HG02970 (cell line): Measurements from ENCODE around the gene NELFE.
"Not testable (repeated sequence)": the region's sequence is repeated elsewhere in the genome, so short reads cannot be mapped to it uniquely, and the experiment has no call there.

ENCODE experiments used
- ATAC-seq: cut with Tn5 transposase; IDR thresholded peaks from one replicate; pipeline ENCODE4 v1.9.1; 2021; ENCODE audit warnings: mild to moderate bottlenecking, moderate library complexity, moderate number of reproducible peaks; ENCODE audit not compliant: unreplicated experiment, low FRiP score

NELFE gene

GRCh38 chr6:31919624-31920303 is 39.0 kb downstream of the NELFE start:
- no peak for ATAC-seq

- ATAC-seq: no peak
Measured at GRCh38 chr6:31918069-31918720, 40.6 kb downstream of the NELFE start.

GRCh38 chr6:31915756-31916155 is 43.0 kb downstream of the NELFE start:
- no peak for ATAC-seq

- ATAC-seq: no peak
Measured at GRCh38 chr6:31915351-31915750, 43.4 kb downstream of the NELFE start.

- ATAC-seq: no peak
Measured at GRCh38 chr6:31911826-31912585, 46.8 kb downstream of the NELFE start.

GRCh38 chr6:31909298-31909697 is 49.5 kb downstream of the NELFE start:
- not testable (repeated sequence) for ATAC-seq

- no peak for ATAC-seq
Measured at GRCh38 chr6:31908791-31909190, 50.0 kb downstream of the NELFE start.

- not testable (repeated sequence) for ATAC-seq
Measured at GRCh38 chr6:31908255-31908654, 50.5 kb downstream of the NELFE start.

- no peak for ATAC-seq
Measured at GRCh38 chr6:31907158-31907813, 51.5 kb downstream of the NELFE start.

- not testable (repeated sequence) for ATAC-seq
Measured at GRCh38 chr6:31906727-31907126, 52.0 kb downstream of the NELFE start.

- no peak for ATAC-seq
Measured at GRCh38 chr6:31906122-31906521, 52.6 kb downstream of the NELFE start.

- no peak for ATAC-seq
Measured at GRCh38 chr6:31905041-31905440, 53.7 kb downstream of the NELFE start.

GRCh38 chr6:31903957-31904356 is 54.8 kb downstream of the NELFE start:
- no peak for ATAC-seq
